IPS DF 19.7 (cell line): ENCODE results near the gene IFT22.
A peak's percentile ranks its signal among the peaks of the same experiment; 100 is the strongest.
"Not testable (repeated sequence)": the region's sequence is repeated elsewhere in the genome, so short reads cannot be mapped to it uniquely, and the experiment has no call there.

Source experiments
- DNase-seq: peaks from one replicate; pipeline ENCODE4 v3.0.0-alpha.2; 2013; ENCODE audit warnings: low read depth, low spot score

Gene IFT22

GRCh38 chr7:101315336-101315735 is 6.3 kb downstream of the IFT22 start:
- no peak for DNase-seq

DNA sequence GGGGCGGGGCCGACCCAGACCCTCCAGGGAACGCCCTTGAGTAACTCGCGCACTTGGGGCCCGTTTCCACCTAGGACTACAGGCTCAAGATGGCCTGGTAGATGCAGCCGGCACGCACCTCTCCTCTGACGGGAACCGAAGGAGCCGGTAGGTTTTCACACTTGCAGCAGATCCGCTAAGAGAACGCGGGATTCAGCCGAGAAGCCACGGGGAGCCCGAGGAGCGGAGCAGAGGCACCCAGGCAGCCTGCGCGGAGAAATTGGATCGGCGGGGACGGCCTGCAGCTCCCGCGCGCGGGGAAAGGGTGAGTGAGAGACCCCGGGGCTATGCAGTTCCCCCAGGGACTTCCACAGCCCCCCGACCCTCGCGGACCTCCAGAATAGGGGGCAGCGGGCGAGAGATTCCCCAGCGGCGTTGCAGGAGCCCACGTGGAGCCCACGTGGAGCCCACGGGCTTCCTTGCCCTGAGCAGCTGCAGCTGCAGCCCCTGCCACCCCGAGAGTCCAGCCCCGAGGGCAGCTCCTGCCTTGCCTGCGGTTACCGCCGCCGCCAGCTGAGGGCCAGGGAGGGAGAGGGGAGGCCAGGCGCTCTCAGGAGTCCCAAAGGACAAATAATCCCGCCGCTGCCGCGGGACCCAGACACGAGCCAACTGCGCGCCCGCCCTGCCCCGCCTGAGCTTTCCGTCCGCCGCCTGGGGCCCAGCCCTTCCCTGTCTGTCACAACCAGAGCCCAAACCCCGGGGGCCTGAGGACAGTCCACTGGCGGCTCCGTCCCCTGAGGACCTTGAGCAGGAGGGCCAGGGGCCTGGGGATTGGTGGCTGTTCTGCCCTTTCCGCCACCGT is 13.1 kb downstream of the IFT22 start:
- no peak for DNase-seq

DNA sequence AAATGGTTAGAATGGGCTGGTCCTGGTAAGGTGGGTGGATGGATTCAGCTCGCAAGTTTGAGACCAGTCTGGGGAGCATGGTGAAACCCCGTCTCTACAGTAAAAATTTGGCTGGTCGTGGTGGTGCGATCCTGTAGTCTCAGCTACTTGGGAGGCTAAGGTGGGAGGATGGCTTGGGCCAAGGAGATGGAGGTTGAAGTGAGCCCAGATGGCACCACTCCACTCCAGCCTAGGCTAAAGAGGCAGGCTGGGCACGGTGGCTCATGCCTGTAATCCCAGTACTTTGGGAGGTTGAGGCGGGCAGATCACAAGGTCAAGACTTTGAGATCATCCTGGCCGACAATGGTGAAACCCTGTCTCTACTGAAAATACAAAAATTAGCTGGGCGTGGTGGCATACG is 15.3 kb downstream of the IFT22 start:
- no peak for DNase-seq

GRCh38 chr7:101303102-101303701 is 18.4 kb downstream of the IFT22 start:
- DNase-seq: no peak

- no peak for DNase-seq
Measured at GRCh38 chr7:101302641-101303101, 18.9 kb downstream of the IFT22 start.

DNA sequence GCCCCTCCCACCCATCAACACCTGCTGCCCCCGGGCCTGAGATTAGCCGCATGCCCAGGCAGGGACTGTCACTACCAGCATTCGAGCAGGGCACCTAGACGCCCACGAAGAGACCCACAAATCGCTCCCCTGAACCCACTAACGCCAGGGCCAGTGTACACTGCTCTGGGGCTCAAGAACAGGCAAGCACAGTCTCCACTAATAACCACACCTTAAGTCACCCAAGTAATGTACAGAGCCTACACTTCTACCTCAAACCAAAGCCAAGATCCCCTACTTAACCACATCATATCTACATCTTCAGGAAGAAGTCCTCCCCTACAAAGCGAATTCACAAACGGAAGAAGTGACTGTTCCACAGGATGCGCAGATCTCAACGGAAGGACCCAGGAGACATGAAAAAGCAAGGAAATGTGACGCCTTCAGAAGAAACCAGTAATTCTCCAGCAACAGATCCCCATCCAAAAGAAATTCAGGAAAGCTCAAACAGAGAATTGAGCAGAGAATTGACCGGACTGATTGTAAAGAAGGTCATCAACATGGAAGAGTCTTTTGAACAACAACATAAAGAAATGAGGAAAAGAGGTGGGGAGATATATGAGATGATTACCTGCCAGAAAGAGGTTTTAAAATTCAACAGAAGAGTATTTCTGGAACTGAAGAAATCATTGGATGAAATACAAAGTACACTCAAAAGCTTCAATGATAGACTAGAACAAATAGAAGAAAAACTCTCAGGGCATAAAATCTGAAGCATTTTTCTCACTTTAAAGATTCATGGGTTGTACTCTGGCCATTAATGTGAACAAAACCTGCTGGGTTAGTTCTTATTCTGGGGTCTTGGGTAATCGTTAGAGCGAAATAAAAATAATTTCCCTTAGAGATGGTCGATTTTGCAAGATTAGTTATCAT is 20.9 kb downstream of the IFT22 start:
- no peak for DNase-seq

DNA sequence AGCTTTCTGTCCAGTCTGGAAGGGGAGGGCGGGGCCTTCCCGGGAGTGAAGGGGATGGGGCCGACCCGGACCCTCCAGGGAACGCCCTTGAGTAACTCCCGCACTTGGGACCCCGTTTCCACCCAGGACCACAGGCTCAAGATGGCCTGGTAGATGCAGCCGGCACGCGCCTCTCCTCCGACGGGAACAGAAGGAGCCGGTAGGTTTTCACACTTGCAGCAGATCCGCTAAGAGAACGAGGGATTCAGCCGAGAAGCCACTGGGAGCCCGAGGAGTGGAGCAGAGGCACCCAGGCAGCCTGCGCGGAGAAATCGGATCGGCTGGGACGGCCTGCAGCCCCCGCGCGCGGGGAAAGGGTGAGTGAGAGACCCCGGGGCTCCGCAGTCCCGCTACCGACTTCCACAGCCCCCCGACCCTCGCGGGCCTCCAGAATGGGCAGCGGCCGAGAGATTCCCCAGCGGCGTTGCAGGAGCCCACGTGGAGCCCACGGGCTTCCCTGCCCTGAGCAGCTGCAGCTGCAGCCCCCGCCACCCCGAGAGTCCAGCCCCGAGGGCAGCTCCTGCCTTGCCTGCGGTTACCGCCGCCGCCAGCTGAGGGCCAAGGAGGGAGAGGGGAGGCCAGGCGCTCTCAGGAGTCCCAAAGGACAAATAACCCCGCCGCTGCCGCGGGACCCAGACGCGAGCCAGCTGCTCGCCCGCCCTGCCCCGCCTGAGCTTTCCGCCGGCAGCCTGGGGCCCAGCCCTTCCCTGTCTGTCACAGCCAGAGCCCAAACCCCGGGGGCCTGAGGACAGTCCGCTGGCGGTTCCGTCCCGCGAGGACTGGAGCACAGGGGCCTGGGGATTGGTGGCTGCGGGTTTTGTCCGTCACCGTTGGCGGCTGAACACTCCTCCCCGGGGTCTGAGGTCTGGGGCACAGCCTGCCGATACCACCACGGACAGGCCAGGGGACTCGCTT is 21.8 kb downstream of the IFT22 start:
- no peak for DNase-seq

GRCh38 chr7:101294832-101295121 is 26.8 kb downstream of the IFT22 start:
- DNase-seq: no peak

- peak; percentile 100 for DNase-seq
Measured at GRCh38 chr7:101294039-101294831, 27.4 kb downstream of the IFT22 start.

DNA sequence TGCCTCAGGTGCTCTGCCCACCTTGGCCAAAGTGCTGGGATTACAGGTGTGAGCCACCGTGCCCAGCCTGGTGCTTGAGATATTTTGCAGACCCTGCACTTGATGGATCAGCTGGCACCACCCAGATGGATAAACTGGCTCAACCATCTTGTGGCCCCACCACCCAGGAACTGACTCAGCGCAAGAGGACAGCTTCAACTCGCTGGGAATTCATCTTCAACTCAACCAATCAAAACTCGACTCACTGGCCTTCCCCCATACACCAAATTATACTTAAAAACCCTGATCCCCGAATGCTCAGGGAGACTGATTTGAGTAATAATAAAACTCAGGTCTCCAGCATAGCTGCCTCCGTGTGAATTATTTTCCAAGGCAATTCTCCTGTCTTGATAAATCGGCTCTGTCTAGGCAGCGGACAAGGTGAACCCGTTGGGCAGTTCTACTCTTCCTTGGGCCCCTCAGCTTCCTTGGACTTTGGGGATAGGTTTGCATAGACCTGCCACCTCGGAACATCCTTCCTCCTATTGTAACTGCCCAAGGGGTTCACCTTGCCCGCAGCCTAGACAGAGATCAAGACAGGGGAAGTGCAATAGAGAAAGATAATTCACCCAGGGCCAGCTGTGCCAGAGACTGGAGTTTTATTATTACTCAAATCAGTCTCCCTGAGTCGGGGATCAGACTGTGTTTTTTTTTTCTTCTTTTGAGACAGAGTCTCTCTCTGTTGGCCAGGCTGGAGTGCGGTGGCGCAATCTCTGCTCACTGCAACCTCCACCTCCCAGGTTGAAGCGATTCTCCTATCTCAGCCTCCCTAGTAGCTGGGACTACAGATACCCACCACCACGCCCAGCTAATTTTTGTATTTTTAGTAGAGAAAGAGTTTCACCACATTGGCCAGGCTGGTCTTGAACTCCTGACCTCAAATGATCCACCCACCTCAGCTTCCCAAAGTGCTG is 28.3 kb downstream of the IFT22 start:
- DNase-seq: not testable (repeated sequence)

- not testable (repeated sequence) for DNase-seq
Measured at GRCh38 chr7:101292566-101292965, 29.0 kb downstream of the IFT22 start.

DNA sequence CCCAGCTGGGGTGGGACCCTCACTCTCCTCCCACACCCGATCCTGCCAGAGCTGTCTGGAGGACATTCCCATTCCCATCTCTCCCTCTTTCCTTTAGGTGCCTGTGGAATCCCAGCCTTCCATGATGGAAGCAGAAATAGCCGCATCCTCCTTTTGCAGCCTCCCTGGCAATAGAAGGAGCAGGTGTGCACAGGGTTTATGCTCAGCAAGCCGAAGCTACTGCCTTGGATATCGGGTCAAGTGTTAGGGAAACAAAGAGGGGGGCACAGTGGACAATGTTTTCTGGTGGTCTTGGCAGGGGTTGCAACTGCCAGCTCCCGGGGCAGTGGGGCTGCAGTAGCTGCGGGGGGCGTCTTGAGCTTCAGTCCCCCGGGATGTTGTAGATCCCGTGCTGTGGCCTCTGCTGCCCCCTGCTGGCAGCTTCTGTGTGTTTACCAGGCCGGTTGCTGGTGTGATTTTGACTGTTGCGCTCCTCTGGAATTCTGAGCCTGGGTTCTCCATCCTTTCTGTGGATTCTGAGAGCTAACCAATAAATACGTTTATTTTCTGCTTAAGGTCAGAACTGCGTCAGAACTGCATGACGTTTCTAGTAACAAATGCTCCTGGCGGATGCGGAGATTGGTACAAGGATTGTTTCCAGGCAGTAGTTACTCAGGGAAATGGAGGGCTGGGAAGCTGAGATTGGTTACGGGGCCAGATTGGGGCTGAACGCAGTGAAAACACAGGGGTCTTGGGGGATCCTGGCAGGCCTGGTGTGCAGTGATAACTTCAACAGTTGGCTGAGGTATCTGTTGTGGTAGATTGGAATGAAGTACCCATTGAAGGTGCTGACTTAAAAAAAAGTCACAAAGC is 31.2 kb downstream of the IFT22 start:
- DNase-seq: not testable (repeated sequence)

- DNase-seq: not testable (repeated sequence)
Measured at GRCh38 chr7:101289687-101290086, 31.9 kb downstream of the IFT22 start.

- DNase-seq: no peak
Measured at GRCh38 chr7:101288439-101288838, 33.2 kb downstream of the IFT22 start.

DNA sequence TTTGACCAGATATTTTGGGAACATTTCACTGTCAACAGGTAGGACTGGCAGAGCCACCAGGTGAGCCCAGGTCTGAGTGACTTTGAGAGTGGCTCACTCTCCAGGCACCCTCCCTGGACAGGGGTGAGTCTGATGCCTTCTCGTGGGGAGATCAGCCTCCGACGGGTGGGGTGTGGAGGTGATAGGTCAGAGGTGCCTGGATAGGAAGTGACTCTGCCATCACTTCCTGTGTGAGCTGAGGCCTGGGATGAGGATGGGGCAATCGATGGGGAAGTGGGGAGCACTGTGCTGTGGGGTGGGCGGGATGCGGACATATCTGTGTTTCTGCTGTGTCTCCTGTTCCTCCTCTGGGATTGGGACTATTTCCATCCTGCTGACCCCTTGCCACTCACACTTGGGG is 34.6 kb downstream of the IFT22 start:
- DNase-seq: no peak

GRCh38 chr7:101285880-101286279 is 35.7 kb downstream of the IFT22 start:
- not testable (repeated sequence) for DNase-seq

DNA sequence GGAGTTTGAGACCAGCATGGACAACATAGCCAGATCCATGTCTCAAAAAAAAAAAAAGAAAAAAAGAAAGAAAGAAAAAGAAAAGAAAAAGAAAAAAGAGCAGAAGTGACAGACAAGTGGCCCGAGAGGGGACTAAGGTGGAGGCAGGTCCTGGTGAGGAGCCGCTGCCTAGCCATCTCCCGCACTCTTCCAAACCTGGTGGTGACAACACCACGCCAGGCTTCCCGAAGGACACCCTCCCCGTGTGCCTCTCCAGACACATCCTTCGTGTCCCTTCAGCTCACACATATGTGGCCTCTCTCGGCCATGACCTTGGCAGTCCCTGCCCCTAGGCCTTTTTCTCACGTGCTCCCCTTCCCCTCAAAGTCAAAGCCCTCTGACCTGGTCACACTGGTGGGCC is 36.4 kb downstream of the IFT22 start:
- no peak for DNase-seq

- not testable (repeated sequence) for DNase-seq
Measured at GRCh38 chr7:101280912-101281311, 40.7 kb downstream of the IFT22 start.
